GM23338 (cell line): ENCODE data around the gene RASIP1.

ENCODE experiments used
- CREB1 ChIP-seq: fragments of 250-450 bp; sonication (Bioruptor Pico); IDR thresholded peaks from 2 replicates; pipeline ENCODE4 v1.5.0; 2020; ENCODE audit warnings: low read depth, mild to moderate bottlenecking, moderate library complexity
- CTCF ChIP-seq, 2 experiments: fragments of 200-600 bp in 1 of 2; sonication (generic) in 1 of 2; conservative IDR thresholded peaks; 2 replicates each; pipeline versions ENCODE4 v1.5.1 to v1.6.1; 2016 to 2017; ENCODE audit warnings: antibody characterized with exemption in 2 of 2, low read depth in 2 of 2, mild to moderate bottlenecking in 2 of 2, moderate library complexity in 1 of 2
- EZH2 ChIP-seq: fragments of 200-600 bp; sonication (generic); IDR thresholded peaks from one replicate; pipeline ENCODE4 v1.8.0; 2017; ENCODE audit warnings: antibody characterized with exemption, mild to moderate bottlenecking, low read depth; ENCODE audit not compliant: unreplicated experiment
- EZH2phosphoT487 ChIP-seq: fragments of 200-600 bp; sonication (generic); IDR thresholded peaks from one replicate; pipeline ENCODE4 v1.8.1; 2018; ENCODE audit warnings: antibody characterized with exemption; ENCODE audit not compliant: unreplicated experiment
- JUNB ChIP-seq: IDR thresholded peaks from one replicate; pipeline ENCODE4 v1.6.1; 2016; ENCODE audit warnings: antibody characterized with exemption; ENCODE audit not compliant: unreplicated experiment
- NANOG ChIP-seq: IDR thresholded peaks from 2 replicates; pipeline ENCODE4 v1.6.1; 2016; ENCODE audit warnings: antibody characterized with exemption, borderline replicate concordance
- POLR2AphosphoS5 ChIP-seq: IDR thresholded peaks from 2 replicates; pipeline ENCODE4 v1.6.1; 2016; ENCODE audit warnings: antibody characterized with exemption, low read depth
- STAT1 ChIP-seq: IDR thresholded peaks from one replicate; pipeline ENCODE4 v1.6.1; 2016; ENCODE audit warnings: antibody characterized with exemption; ENCODE audit not compliant: unreplicated experiment
- ZNF114 ChIP-seq: fragments of 250-450 bp; sonication (Bioruptor Pico); IDR thresholded peaks from 2 replicates; pipeline ENCODE4 v1.5.0; 2020; ENCODE audit warnings: mild to moderate bottlenecking, moderate library complexity
- ZNF331 ChIP-seq: fragments of 250-450 bp; sonication (Bioruptor Pico); IDR thresholded peaks from 2 replicates; pipeline ENCODE4 v1.5.0; 2020; ENCODE audit warnings: low read depth, mild to moderate bottlenecking, moderate library complexity
- TF ChIP-seq, protein P1 (sequence below): IDR thresholded peaks from one replicate; pipeline ENCODE4 v1.6.1; 2018; ENCODE audit warnings: antibody characterized with exemption; ENCODE audit not compliant: unreplicated experiment
- TF ChIP-seq, protein P2 (sequence below): IDR thresholded peaks from 2 replicates; pipeline ENCODE4 v1.6.1; 2016; ENCODE audit warnings: antibody characterized with exemption
- TF ChIP-seq, protein P3 (sequence below): fragments of 250-450 bp; sonication (Bioruptor Pico); IDR thresholded peaks from 2 replicates; pipeline ENCODE4 v1.5.0; 2020; ENCODE audit warnings: mild to moderate bottlenecking, moderate library complexity

DNA sequence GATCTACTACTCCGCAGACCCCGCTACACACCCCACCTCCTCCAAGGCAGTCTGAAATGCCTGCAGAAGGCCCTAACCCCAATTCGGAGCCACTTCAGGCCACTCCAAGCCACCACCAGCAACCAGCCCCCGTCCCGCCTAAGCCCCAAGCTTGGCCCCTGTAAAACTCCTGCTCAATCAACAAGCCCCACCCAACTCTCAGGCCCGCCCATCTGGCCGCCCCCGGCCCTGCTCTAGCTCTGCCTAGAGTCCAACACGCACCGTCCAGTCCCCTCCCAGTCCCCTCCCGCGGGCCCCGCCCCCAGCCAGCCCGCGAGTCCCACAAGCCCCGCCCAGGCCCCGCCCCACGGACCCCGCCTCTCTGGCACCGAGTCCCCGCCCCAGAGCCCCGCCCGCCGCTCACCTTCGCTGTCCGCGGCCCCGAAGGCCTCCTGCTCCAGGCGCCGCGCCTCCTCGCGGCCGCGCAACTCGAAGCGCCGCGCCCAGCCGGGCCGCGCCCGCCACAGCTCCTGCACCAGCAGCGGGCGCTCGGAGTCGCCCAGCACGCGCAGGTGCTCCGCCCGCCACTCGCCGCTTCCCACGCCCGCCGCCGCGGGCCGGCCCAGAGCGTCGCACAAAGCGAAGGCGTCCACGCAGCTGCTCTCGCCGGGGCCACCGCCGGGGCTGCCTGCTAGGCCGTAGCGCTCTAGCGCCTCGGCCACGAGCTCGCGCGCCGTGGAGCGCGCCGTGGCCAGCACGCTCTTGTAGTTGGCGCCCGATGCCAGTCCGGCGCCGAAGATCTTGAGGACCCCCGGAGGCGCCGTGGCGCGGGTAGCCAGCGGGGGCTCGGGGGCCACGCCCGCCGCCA lies 1.6 kb downstream of the RASIP1 start:
- peak in 1 of 2 experiments; percentile 71; a peak in 2 of 4 replicates for TF ChIP-seq CTCF (conservative IDR thresholded peaks at IDR 0.05; ENCODE audit: low read depth in 2 of 2)
- peak; percentile 52 for TF ChIP-seq POLR2AphosphoS5
- no peak for TF ChIP-seq ZNF331 (CRISPR knock-in tag)
- TF ChIP-seq, protein P1, sequence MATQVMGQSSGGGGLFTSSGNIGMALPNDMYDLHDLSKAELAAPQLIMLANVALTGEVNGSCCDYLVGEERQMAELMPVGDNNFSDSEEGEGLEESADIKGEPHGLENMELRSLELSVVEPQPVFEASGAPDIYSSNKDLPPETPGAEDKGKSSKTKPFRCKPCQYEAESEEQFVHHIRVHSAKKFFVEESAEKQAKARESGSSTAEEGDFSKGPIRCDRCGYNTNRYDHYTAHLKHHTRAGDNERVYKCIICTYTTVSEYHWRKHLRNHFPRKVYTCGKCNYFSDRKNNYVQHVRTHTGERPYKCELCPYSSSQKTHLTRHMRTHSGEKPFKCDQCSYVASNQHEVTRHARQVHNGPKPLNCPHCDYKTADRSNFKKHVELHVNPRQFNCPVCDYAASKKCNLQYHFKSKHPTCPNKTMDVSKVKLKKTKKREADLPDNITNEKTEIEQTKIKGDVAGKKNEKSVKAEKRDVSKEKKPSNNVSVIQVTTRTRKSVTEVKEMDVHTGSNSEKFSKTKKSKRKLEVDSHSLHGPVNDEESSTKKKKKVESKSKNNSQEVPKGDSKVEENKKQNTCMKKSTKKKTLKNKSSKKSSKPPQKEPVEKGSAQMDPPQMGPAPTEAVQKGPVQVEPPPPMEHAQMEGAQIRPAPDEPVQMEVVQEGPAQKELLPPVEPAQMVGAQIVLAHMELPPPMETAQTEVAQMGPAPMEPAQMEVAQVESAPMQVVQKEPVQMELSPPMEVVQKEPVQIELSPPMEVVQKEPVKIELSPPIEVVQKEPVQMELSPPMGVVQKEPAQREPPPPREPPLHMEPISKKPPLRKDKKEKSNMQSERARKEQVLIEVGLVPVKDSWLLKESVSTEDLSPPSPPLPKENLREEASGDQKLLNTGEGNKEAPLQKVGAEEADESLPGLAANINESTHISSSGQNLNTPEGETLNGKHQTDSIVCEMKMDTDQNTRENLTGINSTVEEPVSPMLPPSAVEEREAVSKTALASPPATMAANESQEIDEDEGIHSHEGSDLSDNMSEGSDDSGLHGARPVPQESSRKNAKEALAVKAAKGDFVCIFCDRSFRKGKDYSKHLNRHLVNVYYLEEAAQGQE, result no peak
- TF ChIP-seq CREB1 (CRISPR knock-in tag), result no peak
- TF ChIP-seq EZH2phosphoT487, result no peak
- TF ChIP-seq, protein P2, sequence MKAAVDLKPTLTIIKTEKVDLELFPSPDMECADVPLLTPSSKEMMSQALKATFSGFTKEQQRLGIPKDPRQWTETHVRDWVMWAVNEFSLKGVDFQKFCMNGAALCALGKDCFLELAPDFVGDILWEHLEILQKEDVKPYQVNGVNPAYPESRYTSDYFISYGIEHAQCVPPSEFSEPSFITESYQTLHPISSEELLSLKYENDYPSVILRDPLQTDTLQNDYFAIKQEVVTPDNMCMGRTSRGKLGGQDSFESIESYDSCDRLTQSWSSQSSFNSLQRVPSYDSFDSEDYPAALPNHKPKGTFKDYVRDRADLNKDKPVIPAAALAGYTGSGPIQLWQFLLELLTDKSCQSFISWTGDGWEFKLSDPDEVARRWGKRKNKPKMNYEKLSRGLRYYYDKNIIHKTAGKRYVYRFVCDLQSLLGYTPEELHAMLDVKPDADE, result no peak
- peak; percentile 25 for TF ChIP-seq EZH2
- TF ChIP-seq JUNB, result no peak
- TF ChIP-seq NANOG, result no peak
- TF ChIP-seq STAT1, result no peak
- TF ChIP-seq, protein P3, sequence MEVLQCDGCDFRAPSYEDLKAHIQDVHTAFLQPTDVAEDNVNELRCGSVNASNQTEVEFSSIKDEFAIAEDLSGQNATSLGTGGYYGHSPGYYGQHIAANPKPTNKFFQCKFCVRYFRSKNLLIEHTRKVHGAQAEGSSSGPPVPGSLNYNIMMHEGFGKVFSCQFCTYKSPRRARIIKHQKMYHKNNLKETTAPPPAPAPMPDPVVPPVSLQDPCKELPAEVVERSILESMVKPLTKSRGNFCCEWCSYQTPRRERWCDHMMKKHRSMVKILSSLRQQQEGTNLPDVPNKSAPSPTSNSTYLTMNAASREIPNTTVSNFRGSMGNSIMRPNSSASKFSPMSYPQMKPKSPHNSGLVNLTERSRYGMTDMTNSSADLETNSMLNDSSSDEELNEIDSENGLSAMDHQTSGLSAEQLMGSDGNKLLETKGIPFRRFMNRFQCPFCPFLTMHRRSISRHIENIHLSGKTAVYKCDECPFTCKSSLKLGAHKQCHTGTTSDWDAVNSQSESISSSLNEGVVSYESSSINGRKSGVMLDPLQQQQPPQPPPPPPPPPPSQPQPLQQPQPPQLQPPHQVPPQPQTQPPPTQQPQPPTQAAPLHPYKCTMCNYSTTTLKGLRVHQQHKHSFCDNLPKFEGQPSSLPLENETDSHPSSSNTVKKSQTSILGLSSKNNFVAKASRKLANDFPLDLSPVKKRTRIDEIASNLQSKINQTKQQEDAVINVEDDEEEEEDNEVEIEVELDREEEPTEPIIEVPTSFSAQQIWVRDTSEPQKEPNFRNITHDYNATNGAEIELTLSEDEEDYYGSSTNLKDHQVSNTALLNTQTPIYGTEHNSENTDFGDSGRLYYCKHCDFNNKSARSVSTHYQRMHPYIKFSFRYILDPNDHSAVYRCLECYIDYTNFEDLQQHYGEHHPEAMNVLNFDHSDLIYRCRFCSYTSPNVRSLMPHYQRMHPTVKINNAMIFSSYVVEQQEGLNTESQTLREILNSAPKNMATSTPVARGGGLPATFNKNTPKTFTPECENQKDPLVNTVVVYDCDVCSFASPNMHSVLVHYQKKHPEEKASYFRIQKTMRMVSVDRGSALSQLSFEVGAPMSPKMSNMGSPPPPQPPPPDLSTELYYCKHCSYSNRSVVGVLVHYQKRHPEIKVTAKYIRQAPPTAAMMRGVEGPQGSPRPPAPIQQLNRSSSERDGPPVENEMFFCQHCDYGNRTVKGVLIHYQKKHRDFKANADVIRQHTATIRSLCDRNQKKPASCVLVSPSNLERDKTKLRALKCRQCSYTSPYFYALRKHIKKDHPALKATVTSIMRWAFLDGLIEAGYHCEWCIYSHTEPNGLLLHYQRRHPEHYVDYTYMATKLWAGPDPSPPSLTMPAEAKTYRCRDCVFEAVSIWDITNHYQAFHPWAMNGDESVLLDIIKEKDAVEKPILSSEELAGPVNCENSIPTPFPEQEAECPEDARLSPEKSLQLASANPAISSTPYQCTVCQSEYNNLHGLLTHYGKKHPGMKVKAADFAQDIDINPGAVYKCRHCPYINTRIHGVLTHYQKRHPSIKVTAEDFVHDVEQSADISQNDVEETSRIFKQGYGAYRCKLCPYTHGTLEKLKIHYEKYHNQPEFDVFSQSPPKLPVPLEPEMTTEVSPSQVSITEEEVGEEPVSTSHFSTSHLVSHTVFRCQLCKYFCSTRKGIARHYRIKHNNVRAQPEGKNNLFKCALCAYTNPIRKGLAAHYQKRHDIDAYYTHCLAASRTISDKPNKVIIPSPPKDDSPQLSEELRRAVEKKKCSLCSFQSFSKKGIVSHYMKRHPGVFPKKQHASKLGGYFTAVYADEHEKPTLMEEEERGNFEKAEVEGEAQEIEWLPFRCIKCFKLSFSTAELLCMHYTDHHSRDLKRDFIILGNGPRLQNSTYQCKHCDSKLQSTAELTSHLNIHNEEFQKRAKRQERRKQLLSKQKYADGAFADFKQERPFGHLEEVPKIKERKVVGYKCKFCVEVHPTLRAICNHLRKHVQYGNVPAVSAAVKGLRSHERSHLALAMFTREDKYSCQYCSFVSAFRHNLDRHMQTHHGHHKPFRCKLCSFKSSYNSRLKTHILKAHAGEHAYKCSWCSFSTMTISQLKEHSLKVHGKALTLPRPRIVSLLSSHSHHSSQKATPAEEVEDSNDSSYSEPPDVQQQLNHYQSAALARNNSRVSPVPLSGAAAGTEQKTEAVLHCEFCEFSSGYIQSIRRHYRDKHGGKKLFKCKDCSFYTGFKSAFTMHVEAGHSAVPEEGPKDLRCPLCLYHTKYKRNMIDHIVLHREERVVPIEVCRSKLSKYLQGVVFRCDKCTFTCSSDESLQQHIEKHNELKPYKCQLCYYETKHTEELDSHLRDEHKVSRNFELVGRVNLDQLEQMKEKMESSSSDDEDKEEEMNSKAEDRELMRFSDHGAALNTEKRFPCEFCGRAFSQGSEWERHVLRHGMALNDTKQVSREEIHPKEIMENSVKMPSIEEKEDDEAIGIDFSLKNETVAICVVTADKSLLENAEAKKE, result no peak
- no peak for TF ChIP-seq ZNF114 (CRISPR knock-in tag)
